Measurements from ENCODE around the gene RRAS.
A peak's percentile ranks its signal among the peaks of the same experiment; 100 is the strongest.
"Not testable (repeated sequence)": the region's sequence is repeated elsewhere in the genome, so short reads cannot be mapped to it uniquely, and the experiment has no call there.

RRAS gene

DNA sequence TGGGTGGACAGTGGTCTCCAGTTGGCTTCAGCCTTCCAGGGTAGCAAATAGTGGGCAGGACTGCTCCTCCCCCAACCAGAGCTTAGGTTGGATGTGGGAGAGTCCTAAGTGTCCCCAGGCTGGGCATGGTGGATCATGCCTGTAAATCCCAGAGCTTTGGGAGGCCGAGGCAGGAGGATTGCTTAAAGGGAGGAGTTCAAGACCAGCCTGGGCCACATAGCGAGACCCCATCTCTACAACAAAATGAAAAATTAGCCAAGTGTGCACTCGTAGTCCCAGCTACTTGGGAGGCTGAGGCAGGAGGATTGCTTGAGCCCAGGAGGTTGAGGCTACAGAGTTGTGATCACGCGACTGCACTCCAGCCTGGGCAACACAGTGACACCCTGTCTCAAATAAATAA, 7.4 kb downstream of the RRAS start:
- H3K9me3 Mint-ChIP-seq: no peaks in the 10 kb centered on the region
- ATAC-seq: no peak
- no peaks in the 10 kb centered on the region for H3K27me3 Mint-ChIP-seq
- H3K27ac Mint-ChIP-seq: no peak overlapping the region
- no peak overlapping the region for H3K4me3 Mint-ChIP-seq
- peaks cover 7% of the 10 kb centered on the region for H3K4me1 Mint-ChIP-seq
- peaks cover 6% of the 10 kb centered on the region for H3K36me3 Mint-ChIP-seq

DNA sequence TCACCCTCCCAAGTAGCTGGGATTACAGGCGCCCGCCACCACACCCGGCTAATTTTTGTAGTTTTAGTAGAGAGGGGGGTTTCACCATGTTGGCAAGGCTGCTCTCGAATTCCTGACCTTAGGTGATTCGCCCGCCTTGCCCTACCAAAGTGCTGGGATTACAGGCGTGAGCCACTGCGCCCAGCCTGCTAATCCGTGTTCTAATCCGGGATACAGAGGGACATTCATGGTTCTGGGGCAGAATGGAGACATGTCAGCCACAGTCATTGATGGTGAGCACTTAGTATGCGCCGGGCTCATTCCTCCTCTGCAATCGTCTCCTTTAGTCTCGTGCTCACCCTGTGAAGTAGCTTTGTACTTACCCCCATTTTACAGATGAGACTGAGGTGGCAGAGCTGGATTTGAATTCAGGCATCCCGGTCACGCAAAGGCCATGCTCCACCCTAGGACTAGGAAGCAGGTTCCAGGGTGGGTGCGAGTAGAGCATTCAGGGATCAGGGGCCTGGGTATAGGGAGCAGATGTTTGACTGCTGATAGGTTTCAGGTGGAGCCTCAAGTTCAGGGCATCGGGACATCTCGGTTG, 8.2 kb downstream of the RRAS start:
- Mint-ChIP-seq H3K4me3 (no peak overlapping the region), H3K27me3 (no peaks in the 10 kb centered on the region), H3K9me3 (no peaks in the 10 kb centered on the region), H3K4me1 (peaks cover 7% of the 10 kb centered on the region), H3K36me3 (peaks cover 14% of the 10 kb centered on the region), H3K27ac (no peak overlapping the region)
- ATAC-seq: no peak

DNA sequence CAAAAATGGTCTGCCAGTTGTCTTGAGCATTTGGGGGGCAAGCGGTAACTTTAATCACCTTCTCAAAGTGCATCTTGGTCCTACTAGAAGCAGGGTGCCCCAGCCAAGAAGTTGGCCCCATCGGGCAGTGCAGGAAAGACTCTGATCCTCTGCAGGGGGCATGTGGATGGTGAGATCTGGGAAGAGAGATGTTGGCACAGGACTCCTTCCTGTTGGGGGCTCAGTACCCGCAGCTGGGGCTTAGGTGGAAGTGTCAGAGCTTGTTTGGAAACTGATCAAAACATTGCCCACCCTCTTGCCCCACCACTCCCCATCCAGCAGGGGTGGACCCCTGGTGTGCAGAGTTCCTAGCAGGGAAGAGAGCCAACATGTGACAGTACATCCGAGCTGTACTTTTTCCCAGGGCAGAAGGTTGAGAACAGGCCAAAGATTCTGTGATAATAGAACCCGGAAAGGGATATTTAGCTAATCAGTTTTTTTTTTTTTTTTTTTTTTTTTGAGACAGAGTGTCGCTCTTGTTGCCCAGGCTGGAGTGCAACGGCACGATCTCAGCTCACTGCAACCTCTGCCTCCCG, 8.8 kb downstream of the RRAS start:
- Mint-ChIP-seq H3K27ac (no peak overlapping the region), H3K27me3 (no peaks in the 10 kb centered on the region), H3K4me3 (no peak overlapping the region), H3K4me1 (peaks cover 7% of the 10 kb centered on the region), H3K9me3 (no peaks in the 10 kb centered on the region), H3K36me3 (peaks cover 14% of the 10 kb centered on the region)
- no peak for ATAC-seq

DNA sequence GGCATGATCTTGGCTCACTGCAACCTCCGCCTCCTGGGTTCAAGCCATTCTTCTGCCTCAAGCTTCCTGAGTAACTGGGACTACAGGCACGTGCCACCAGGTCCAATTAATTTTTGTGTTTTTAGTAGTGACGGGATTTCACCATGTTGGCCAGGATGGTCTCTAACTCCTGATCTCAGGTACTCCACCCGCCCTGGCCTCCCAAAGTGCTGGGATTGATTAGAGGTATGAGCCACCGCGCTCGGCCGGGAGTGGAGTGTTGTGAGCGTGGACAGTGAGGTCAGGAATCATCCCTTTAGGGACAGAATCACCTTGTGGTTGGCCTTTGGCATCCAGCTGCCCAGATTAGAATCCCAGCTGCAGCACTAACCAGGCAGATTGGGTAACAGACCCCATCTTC, 10.3 kb downstream of the RRAS start:
- no peak for ATAC-seq
- peaks cover 23% of the 10 kb centered on the region for H3K36me3 Mint-ChIP-seq
- no peaks in the 10 kb centered on the region for H3K9me3 Mint-ChIP-seq
- no peak overlapping the region for H3K4me3 Mint-ChIP-seq
- H3K27ac Mint-ChIP-seq: no peak overlapping the region
- no peaks in the 10 kb centered on the region for H3K27me3 Mint-ChIP-seq
- H3K4me1 Mint-ChIP-seq: no peaks in the 10 kb centered on the region

DNA sequence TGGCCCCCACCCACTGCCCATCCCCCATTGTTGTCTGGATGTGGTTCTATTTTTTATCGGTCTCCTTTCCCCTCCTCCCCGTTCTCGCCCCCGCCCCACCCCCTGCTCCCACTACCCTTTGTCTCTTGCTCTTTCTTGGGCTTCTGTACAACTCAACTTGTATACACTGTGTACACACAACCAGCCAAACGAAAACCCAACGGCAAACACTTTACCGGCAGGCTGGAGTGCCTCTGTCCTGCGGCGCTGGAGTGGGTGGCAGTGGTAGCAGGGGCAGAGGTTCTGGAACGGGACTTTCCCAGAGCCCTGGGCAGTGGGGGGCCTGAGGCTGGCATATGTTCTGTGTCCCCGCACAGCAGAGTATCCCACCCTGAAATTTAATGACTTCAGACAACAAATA, 13.7 kb downstream of the RRAS start:
- no peaks in the 10 kb centered on the region for H3K4me1 Mint-ChIP-seq
- no peaks in the 10 kb centered on the region for H3K9me3 Mint-ChIP-seq
- H3K27me3 Mint-ChIP-seq: no peaks in the 10 kb centered on the region
- H3K36me3 Mint-ChIP-seq: peaks cover 53% of the 10 kb centered on the region
- ATAC-seq: no peak
- H3K27ac Mint-ChIP-seq: no peak overlapping the region
- H3K4me3 Mint-ChIP-seq: no peak overlapping the region

DNA sequence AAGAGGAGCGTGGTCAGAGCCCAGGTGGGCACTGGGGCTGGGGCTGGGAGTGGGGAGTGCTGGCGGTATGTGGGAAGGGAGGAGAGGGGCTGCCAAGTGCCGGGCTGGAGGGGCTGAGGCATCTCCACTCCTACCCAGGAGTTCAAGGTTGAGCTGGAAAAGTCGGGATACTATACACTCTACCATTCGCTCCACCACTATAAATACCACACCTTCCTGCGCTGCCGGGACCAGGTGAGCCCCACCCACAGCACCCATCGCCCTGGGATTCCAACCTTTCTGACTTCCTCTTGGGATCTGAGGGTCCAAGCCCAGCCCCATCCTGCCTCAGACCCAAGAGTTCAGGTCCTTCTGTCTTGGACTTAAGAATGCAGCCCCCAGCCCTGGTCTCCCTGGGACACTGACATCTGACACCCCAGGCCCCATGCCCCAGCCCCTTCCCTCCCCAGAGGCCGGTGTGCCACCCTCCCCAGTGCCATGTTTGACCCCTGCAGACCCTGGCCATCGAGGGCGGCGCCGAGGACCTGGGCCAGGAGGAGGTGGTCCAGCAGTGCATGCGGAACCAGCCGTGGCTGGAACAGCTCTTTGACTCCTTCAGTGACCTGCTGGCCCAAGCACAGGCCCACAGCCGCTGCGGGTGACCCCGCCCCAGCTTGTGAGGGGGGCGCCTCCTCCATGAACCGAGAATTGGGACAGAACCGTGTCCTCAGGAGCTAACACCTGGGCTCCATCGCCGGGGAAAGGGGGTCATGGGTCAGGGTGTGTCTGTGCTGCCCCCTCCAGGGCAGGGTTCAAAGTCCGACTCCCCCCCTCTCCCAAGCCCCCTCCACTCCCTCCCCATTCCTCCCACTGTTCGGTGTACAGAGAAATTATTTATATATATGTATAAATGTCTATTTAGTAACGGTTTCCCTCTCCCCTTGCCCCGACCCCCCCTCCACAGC, 14.7 kb downstream of the RRAS start:
- Mint-ChIP-seq H3K27ac (no peak overlapping the region), H3K27me3 (no peaks in the 10 kb centered on the region), H3K4me1 (no peaks in the 10 kb centered on the region), H3K9me3 (no peaks in the 10 kb centered on the region), H3K4me3 (no peak overlapping the region), H3K36me3 (peaks cover 59% of the 10 kb centered on the region)
- ATAC-seq: peak; percentile 31

DNA sequence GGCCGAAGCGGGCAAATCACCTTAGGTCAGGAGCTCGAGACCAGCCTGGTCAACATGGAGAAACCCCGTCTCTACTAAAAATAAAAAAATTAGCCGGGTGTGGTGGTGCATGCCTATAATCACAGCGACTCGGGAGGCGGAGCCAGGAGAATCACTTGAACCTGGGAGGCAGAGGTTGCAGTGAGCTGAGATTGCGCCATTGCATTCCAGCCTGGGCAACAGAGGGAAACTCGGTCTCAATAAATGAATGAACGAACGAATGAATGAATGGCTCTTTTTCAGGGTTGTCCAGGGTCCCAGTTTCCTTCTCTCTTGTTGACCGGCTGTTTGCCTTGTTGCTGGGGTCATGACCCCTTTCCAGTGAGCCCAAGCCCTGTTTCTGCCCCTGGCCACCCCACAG, 22.1 kb downstream of the RRAS start:
- Mint-ChIP-seq H3K36me3 (peaks cover 74% of the 10 kb centered on the region), H3K4me1 (peaks cover 22% of the 10 kb centered on the region)
- ATAC-seq, H3K27me3 Mint-ChIP-seq, H3K27ac Mint-ChIP-seq, H3K9me3 Mint-ChIP-seq, H3K4me3 Mint-ChIP-seq: not testable (repeated sequence)

DNA sequence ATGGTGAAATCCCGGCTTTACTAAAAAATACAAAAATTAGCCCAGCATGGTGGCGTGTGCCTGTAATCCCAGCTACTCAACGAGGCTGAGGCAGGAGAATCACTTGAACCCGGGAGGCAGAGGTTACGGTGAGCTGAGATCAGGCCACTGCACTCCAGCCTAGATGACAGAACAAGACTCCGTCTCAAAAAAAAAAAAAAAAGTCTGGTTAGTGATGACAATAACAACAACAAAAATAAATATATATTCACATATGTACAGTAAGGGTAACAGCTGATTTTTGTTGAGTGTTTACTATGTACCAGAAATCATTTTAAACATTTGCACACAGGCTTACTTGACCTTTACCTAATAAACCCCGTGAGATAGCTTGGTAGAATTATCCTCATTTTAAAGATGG, 23.0 kb downstream of the RRAS start:
- Mint-ChIP-seq H3K4me3 (no peak overlapping the region), H3K27me3 (no peaks in the 10 kb centered on the region), H3K27ac (no peak overlapping the region), H3K9me3 (no peaks in the 10 kb centered on the region), H3K36me3 (peaks cover 75% of the 10 kb centered on the region), H3K4me1 (peaks cover 28% of the 10 kb centered on the region)
- no peak for ATAC-seq

DNA sequence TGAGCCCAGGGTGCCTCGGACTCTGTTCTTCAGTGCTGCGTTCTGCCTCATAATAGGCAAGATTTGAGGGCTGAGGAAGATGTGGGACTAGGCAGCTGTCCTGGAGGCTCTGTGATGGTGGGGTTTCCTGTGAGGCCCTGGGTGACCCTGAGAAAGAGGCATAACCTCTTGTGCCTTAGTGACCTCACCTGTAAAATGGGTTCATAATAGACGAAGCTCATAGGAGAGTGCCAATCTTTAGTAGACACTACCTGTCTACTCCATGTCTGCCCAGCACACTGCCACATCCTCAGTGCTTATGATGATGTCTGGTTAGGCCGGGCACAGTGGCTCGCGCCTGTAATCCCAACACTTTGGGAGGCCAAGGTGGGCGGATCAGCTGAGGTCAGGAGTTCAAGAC, 23.4 kb downstream of the RRAS start:
- H3K4me1 Mint-ChIP-seq: peaks cover 28% of the 10 kb centered on the region
- H3K27ac Mint-ChIP-seq: no peak overlapping the region
- no peak overlapping the region for H3K4me3 Mint-ChIP-seq
- H3K27me3 Mint-ChIP-seq: no peaks in the 10 kb centered on the region
- peaks cover 70% of the 10 kb centered on the region for H3K36me3 Mint-ChIP-seq
- no peak for ATAC-seq
- no peaks in the 10 kb centered on the region for H3K9me3 Mint-ChIP-seq

DNA sequence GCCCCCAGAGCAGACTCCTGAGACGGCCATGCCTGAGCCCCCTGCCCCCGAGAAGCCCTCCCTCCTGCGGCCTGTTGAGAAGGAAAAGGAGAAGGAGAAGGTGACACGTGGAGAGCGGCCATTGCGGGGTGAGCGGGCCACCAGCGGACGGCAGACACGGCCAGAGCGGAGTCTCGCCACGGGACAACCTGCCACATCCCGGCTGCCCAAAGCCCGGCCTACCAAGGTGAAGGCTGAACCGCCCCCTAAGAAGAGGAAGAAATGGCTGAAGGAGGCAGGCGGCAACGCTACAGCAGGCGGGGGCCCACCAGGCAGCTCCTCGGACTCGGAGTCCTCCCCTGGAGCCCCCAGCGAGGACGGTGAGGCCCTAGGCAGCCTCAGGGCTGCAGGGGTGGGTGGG, 24.1 kb downstream of the RRAS start:
- no peak for ATAC-seq
- no peaks in the 10 kb centered on the region for H3K27me3 Mint-ChIP-seq
- H3K4me3 Mint-ChIP-seq: no peak overlapping the region
- H3K9me3 Mint-ChIP-seq: no peaks in the 10 kb centered on the region
- H3K27ac Mint-ChIP-seq: no peak overlapping the region
- H3K4me1 Mint-ChIP-seq: peaks cover 28% of the 10 kb centered on the region
- peaks cover 67% of the 10 kb centered on the region for H3K36me3 Mint-ChIP-seq

DNA sequence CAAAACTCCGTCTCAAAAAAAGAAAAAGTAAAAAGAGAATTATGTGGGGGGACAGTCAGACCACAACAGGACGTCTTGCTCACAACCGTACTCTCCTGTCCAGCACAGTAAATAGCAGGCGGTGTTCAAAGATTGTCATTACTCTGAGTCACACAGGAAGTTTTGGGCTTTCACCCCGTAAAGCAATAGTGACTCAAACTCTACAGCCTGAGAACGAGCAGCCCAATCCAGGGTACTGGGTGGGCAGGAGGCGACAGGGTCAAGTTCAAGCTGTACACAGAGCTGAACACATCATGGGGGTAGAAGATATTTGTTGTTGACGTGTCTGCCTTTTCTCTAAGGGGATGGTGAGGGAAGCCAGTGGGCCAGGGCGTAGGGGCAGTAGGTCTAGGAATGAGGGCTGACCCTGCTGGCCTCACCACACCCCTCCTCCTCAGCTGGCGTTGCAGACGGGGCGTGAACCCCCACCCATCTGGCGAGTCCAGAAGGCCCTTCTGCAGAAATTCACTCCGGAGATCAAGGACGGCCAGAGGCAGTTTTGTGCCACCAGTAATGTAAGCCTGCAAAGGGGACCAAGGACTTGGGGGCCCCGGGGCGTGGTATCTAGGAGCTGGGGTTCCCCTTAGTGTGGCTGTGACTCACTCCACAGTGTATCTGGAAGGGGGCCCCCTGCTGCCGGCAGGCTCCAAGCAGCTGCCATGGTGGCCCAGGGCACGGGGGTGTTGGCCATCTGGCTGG, 25.7 kb downstream of the RRAS start:
- Mint-ChIP-seq H3K27ac (peak overlapping the region; percentile 85), H3K36me3 (peaks cover 57% of the 10 kb centered on the region), H3K4me1 (peaks cover 28% of the 10 kb centered on the region), H3K4me3 (no peak overlapping the region), H3K27me3 (no peaks in the 10 kb centered on the region), H3K9me3 (no peaks in the 10 kb centered on the region)
- ATAC-seq: peak; percentile 53

DNA sequence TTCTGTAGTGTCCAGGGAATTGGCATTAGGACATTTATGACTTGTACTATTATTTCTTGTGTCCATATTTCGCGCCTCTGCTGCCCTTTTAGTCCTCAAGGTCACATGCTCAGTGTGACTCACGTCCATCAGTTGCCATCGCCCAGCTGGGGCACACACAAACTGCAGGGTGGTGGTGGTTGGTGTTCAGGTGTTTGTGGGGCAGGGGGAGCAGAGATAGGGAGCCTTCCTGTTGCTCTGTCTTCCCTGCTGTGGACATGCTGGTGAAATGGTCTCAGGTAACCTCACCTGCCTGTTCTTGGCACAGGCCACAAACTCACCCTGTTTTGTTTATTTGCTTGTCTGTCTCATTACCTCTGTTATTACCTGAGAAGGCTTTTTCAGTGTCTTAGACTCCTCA, 26.6 kb downstream of the RRAS start:
- no peaks in the 10 kb centered on the region for H3K9me3 Mint-ChIP-seq
- no peak for ATAC-seq
- H3K27ac Mint-ChIP-seq: peak overlapping the region; percentile 85
- peaks cover 28% of the 10 kb centered on the region for H3K4me1 Mint-ChIP-seq
- H3K36me3 Mint-ChIP-seq: peaks cover 50% of the 10 kb centered on the region
- H3K4me3 Mint-ChIP-seq: no peak overlapping the region
- H3K27me3 Mint-ChIP-seq: no peaks in the 10 kb centered on the region

DNA sequence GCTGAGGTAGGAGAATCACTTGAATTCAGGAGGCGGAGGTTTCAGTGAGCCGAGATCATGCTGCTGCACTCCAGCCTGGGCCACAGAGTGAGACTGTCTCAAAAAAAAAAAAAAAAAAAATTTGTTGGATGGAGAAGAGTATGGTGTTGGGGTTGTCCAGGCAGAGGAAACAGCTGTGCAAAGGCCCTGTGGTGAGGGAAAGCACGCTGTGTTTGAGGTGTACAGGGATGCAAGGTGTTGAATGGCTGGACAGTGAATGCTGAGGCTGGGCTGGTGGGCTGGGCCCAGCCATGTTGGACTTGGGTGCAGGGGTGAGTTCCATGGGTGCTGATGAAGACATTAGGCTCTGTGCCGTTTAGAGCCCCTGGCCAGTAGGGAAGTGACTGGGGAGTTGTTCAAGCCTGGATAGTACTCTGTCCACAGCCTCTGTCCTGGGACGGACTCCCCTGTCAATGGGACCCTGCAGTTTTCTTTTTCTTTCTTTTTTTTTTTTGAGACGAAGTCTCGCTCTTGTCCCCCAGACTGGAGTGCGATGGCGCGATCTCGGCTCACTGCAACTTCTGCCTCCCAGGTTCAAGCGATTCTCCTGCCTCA, 30.3 kb downstream of the RRAS start:
- Mint-ChIP-seq H3K9me3 (no peaks in the 10 kb centered on the region), H3K27me3 (no peaks in the 10 kb centered on the region), H3K27ac (no peak overlapping the region), H3K4me3 (no peak overlapping the region), H3K4me1 (peaks cover 22% of the 10 kb centered on the region), H3K36me3 (peaks cover 16% of the 10 kb centered on the region)
- no peak for ATAC-seq

DNA sequence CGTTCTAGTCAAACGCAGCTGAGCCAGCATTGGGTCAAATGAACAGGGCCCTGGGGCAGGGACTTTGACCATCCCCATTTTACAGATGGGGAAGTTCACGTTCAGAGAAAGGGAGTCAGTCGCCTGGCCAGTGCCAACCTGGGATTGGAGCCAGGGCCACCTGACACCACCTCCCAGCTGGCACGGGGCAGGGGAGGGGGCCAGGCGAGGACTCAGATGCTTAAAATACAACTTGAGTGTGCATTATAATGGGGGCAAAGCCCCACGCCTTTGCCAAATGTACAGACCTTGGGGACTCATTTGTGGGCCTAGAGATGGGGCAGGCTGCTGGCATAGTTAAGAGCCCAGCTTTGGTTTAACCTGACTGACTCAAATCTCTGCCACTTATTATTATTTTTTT, 34.3 kb downstream of the RRAS start:
- Mint-ChIP-seq H3K27ac (no peak overlapping the region), H3K27me3 (no peaks in the 10 kb centered on the region), H3K4me3 (no peak overlapping the region), H3K36me3 (peaks cover 19% of the 10 kb centered on the region), H3K4me1 (no peaks in the 10 kb centered on the region), H3K9me3 (no peaks in the 10 kb centered on the region)
- no peak for ATAC-seq

DNA sequence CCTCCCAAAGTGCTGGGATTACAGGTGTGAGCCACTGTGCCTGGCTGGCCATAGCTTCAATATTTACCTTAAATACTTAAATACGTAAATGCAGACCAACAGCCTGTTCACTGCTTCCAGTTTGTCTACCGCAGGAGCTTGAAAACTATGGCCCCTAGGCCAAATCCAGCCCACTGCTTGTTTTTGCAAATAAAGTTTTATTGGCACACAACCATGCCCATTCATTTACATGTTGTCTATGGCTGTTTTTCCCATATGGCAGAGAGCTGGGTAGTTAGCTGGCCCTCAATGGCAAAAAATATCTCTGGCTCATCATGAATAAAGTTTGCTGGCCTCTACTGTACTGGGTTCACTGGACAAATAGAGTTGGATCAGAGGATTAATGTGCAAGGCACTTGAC, 37.1 kb downstream of the RRAS start:
- Mint-ChIP-seq H3K27me3 (no peaks in the 10 kb centered on the region), H3K9me3 (no peaks in the 10 kb centered on the region), H3K4me3 (no peak overlapping the region), H3K36me3 (peaks cover 28% of the 10 kb centered on the region), H3K27ac (no peak overlapping the region), H3K4me1 (peaks cover 7% of the 10 kb centered on the region)
- ATAC-seq: no peak
